Measurements from ENCODE around the gene CD83.

Gene CD83

DNA sequence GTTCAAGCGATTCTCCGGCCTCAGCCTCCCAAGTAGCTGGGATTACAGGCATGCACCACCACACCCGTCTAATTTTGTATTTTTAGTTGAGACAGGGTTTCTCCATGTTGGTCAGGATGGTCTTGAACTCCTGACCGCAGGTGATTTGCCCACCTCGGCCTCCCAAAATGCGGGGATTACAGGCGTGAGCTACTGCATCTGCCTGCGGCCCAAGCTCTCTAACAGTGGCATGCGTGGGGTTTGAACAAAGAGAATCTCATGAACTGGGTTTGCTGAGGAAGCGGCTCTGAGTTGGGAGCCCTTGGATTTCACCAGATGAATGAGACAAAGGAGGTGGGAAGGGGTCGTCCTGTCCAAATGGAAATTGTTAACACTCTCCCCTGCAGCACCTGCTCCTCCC, 33.2 kb upstream of the CD83 start:
- no peak for TF ChIP-seq GABPA (IDR thresholded peaks at IDR 0.05; ENCODE audit: low read depth)
- TF ChIP-seq REST (IDR thresholded peaks at IDR 0.05; ENCODE audit: insufficient replicate concordance, low read depth), result no peak
- TF ChIP-seq, protein P1, sequence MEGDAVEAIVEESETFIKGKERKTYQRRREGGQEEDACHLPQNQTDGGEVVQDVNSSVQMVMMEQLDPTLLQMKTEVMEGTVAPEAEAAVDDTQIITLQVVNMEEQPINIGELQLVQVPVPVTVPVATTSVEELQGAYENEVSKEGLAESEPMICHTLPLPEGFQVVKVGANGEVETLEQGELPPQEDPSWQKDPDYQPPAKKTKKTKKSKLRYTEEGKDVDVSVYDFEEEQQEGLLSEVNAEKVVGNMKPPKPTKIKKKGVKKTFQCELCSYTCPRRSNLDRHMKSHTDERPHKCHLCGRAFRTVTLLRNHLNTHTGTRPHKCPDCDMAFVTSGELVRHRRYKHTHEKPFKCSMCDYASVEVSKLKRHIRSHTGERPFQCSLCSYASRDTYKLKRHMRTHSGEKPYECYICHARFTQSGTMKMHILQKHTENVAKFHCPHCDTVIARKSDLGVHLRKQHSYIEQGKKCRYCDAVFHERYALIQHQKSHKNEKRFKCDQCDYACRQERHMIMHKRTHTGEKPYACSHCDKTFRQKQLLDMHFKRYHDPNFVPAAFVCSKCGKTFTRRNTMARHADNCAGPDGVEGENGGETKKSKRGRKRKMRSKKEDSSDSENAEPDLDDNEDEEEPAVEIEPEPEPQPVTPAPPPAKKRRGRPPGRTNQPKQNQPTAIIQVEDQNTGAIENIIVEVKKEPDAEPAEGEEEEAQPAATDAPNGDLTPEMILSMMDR (IDR thresholded peaks at IDR 0.05; ENCODE audit: insufficient read depth, low read length), result no peak
- no peak for TF ChIP-seq POLR2AphosphoS5 (IDR thresholded peaks at IDR 0.05; ENCODE audit: low read depth)
- no peak for TF ChIP-seq SPI1 (IDR thresholded peaks at IDR 0.05; ENCODE audit: borderline replicate concordance, low read depth)
- no peaks in the 10 kb centered on the region for H3K27me3 ChIP-seq (ENCODE audit: insufficient read depth, poor library complexity, severe bottlenecking)
- no peak overlapping the region for H3K4me3 ChIP-seq (replicated peaks; ENCODE audit: insufficient read depth, low read length)
- H3K27ac ChIP-seq (replicated peaks), result no peak overlapping the region
- DNase-seq (ENCODE audit: low read depth in 1 of 2, low spot score in 1 of 2), result no peak

GRCh38 chr6:14085176-14085787, 32.3 kb upstream of the CD83 start:
- no peak overlapping the region for H3K27ac ChIP-seq (replicated peaks)
- H3K4me3 ChIP-seq (replicated peaks; ENCODE audit: insufficient read depth, low read length), result no peak overlapping the region
- no peak for DNase-seq (ENCODE audit: low read depth in 1 of 2, low spot score in 1 of 2)
- TF ChIP-seq REST (IDR thresholded peaks at IDR 0.05; ENCODE audit: insufficient replicate concordance, low read depth) (no peak), SPI1 (IDR thresholded peaks at IDR 0.05; ENCODE audit: borderline replicate concordance, low read depth) (no peak), POLR2AphosphoS5 (IDR thresholded peaks at IDR 0.05; ENCODE audit: low read depth) (no peak), GABPA (IDR thresholded peaks at IDR 0.05; ENCODE audit: low read depth) (no peak)
- TF ChIP-seq, protein P1 (IDR thresholded peaks at IDR 0.05; ENCODE audit: insufficient read depth, low read length), result no peak
- H3K27me3 ChIP-seq (ENCODE audit: insufficient read depth, poor library complexity, severe bottlenecking), result no peaks in the 10 kb centered on the region

DNA sequence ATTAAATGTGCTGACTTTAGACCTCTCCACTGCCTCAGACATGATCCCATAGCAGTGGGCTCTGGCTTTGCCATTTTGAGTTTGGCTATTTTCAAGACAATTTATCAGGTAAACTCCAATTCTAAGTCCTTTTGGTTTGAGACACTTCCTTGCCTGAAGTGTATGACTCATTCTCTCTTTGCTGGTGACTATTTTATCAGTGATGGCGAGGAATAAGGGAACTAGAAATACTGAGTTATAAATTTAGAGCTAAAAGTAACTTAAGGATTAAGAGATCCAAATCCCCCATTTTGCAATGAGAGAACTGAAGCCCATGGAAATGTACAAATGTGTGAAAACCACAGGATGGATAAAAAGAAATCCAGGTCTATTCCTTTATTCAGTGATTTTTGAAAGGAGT, 30.9 kb upstream of the CD83 start:
- DNase-seq (ENCODE audit: low read depth in 1 of 2, low spot score in 1 of 2), result no peak
- TF ChIP-seq GABPA (IDR thresholded peaks at IDR 0.05; ENCODE audit: low read depth), result no peak
- H3K27ac ChIP-seq (replicated peaks), result no peak overlapping the region
- H3K4me3 ChIP-seq (replicated peaks; ENCODE audit: insufficient read depth, low read length), result no peak overlapping the region
- no peaks in the 10 kb centered on the region for H3K27me3 ChIP-seq (ENCODE audit: insufficient read depth, poor library complexity, severe bottlenecking)

DNA sequence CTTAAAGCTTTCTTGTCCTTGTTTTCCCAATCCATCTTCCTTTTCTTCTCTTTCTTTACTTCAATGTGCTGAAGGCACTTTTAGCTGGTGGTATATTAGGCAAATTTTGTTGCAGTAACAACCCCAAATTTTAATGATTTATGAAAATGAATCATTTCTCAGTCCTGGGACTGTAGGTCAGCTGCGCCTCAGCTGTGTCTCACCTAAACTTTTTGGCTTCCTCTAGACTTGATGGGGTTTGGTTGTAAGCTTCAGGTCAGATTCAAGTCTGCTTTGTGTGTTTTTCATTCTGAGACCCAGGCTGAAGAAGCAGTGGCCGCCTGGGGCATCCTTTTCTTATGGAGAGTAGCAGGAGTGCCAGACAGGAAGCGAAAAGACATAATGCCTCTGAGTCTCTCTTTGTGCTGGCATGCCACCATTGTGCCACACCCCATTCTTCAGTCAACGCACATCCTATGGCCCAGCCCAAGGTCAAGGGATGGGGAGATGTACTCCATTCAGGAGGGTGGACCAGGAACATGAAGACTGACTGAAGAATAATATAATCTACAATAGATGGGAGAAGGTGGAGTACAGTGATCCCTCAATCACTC, 28.9 kb upstream of the CD83 start:
- no peak overlapping the region for H3K27ac ChIP-seq (replicated peaks)
- DNase-seq (ENCODE audit: low read depth in 1 of 2, low spot score in 1 of 2), result no peak
- TF ChIP-seq GABPA (IDR thresholded peaks at IDR 0.05; ENCODE audit: low read depth) (no peak), SPI1 (IDR thresholded peaks at IDR 0.05; ENCODE audit: borderline replicate concordance, low read depth) (no peak), POLR2AphosphoS5 (IDR thresholded peaks at IDR 0.05; ENCODE audit: low read depth) (no peak), REST (IDR thresholded peaks at IDR 0.05; ENCODE audit: insufficient replicate concordance, low read depth) (no peak)
- TF ChIP-seq, protein P1 (IDR thresholded peaks at IDR 0.05; ENCODE audit: insufficient read depth, low read length), result no peak
- H3K27me3 ChIP-seq (ENCODE audit: insufficient read depth, poor library complexity, severe bottlenecking), result no peaks in the 10 kb centered on the region
- H3K4me3 ChIP-seq (replicated peaks; ENCODE audit: insufficient read depth, low read length), result no peak overlapping the region
